ENCODE results near the gene BCL2L15.
"Not testable (repeated sequence)": the region's sequence is repeated elsewhere in the genome, so short reads cannot be mapped to it uniquely, and the experiment has no call there.

The BCL2L15 gene

DNA sequence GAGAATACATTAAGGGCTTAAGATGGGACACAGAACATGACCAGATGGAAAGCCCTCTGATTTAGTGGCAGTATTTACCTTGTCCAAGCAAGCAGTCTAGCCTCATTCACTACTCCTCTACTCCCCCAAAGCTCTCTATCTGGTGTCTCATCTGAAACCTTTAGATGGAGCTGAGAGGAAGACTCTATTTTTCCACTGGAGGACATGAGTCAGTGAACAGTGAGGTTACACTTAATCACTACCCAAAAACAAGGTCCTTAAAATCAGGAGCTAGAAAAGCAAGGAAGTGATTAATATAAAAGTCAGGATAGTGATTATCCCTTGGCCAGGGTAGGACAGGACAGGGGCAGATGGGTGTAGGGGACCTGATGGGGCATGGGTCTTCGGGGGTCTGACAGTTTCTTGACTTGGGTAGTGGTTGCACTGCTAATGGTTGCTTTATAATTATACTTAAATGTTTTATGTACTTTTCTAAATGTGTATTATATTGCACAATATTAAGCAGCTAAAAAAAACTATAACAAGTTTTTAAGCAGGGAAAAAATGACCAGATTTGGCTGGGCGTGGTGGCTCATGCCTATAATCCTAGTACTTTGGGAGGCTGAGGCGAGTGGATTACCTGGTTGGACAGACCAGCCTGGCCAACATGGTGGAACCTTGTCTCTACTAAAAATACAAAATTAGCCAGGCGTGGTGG is 18.8 kb downstream of the BCL2L15 start:
- FAIRE-seq, result no peak

DNA sequence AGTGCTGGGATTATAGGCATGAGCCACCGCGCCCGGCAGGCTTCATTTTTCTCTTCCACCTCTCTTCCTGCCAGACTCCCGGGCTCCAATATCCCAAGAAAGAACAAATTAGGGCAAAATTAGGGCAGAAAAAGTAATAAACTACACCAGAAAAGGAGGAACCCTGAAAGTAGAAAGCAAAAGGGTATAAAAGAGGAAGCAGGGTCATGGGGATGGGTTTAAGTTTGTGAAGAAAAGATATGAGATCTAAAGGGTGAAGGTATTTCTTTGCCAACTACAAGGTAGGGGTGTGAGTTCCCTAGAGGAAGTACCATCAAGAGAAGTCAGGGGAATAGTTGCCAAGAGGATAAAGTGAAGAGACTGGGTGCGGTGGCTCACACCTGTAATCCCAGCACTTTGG is 25.7 kb downstream of the BCL2L15 start:
- FAIRE-seq, result no peak

GRCh38 chr1:113860891-113861290 is 26.5 kb downstream of the BCL2L15 start:
- no peak for FAIRE-seq

- FAIRE-seq, result no peak
These were observed 27.8 kb downstream of the BCL2L15 start for GRCh38 chr1:113859478-113860175.

- FAIRE-seq, result no peak
These were observed 28.4 kb downstream of the BCL2L15 start for GRCh38 chr1:113858982-113859381.

DNA sequence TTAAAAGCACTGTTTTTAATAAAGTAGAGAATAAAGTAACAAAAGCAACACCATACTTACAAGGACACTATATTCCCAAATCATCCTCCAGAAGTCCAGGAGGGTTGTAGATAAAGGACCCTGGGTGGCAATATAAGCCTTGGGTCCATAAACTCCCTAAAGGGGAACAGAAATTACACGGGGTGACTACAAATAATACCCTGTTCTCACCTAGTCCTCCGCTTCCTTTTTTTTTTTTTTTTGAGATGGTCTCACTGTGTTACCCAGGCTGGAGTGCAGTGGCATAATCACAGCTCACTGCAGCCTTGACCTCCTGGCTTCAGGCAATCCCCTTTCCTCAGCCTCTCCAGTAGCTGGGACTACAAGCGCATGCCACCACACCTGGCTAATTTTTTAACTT is 29.0 kb downstream of the BCL2L15 start:
- FAIRE-seq, result no peak

- FAIRE-seq, result no peak
These were observed 29.6 kb downstream of the BCL2L15 start for GRCh38 chr1:113857776-113858175.

GRCh38 chr1:113856401-113856790 is 31.0 kb downstream of the BCL2L15 start:
- no peak for FAIRE-seq

DNA sequence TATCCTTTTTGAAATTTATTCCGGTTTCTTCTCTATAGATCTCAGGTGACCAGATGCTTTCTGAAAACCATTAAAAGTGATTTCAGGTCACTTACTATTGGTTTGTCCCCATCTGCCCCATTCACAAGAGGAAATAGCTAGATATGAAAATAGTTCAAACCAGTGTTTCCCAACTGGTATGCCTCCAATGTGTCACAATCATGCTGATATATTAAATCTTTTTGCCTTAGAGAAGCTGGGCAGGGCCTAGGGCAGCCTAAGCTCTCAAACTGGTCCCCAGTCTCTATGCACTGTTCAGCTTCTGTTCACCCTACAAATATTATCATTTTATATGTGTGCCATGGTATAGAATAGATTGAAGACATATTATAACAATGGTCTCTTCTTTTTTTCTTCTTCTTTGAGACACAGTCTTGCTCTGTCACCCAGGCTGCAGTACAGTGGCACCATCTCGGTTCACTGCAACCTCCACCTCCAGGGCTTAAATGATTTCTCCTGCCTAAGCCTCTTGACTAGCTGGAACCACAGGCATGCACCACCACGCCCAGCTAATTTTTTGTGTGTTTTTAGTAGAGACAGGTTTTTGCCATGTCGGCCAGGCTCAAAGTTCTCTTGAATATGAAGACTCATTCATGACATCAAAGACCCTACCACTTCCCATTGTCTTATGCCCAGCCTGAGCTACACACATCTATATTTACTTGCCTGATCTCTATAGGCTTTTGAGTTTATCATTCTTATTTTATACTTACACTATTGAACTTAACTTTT is 31.6 kb downstream of the BCL2L15 start:
- no peak for FAIRE-seq

- FAIRE-seq, result no peak
These were observed 33.1 kb downstream of the BCL2L15 start for GRCh38 chr1:113854234-113854633.

GRCh38 chr1:113852694-113853093 is 34.7 kb downstream of the BCL2L15 start:
- not testable (repeated sequence) for FAIRE-seq

DNA sequence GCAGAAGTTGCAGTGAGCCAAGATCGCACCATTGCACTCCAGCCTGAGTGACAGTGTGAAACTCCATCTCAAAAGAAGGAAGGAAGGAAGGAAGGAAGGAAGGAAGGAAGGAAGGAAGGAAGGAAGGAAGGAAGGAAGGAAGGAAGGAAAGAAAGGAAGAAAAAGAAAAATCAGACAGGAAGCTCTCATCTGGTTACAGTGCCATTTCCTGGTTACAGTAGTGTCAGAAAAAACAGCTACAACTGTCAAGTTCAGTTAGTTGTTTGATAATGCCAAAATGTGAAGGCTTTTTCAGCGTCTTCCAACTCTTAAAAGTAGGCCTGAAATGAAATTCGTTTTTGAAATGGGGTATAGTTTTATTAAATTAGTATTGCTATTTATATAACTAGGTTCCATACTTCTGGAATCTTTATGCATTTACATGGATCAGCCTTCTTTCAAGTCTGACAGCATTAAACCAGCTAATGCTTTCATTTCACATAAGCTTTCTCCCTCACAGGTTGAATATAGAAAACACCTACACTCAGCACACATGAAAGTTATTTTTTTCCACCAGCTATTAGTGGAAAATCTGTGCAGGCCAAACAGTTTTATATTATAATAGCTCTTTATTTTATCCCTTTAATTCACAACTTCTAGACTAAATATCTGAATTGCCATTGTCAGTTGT is 37.1 kb downstream of the BCL2L15 start:
- FAIRE-seq, result no peak

DNA sequence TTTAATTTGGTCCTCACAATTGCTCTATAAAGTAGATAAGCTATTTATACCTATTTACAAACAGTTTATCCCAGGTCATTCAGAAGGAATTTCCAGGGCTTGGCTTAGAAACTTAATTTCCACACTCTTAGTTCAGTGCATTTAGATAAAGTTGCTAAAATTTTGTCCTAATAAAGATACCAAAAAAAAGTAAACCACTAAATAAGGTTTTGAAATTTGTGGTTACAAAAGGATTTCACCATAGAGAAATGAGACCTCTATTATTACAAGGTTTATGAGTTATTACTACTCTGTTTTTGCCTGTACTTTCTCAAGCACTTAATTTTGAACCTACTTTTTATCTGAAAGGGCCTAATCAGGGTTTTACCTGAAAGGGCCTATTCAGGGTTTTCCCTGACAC is 38.3 kb downstream of the BCL2L15 start:
- peak; percentile 37 for FAIRE-seq

- FAIRE-seq, result no peak
These were observed 40.9 kb downstream of the BCL2L15 start for GRCh38 chr1:113846391-113847035.

DNA sequence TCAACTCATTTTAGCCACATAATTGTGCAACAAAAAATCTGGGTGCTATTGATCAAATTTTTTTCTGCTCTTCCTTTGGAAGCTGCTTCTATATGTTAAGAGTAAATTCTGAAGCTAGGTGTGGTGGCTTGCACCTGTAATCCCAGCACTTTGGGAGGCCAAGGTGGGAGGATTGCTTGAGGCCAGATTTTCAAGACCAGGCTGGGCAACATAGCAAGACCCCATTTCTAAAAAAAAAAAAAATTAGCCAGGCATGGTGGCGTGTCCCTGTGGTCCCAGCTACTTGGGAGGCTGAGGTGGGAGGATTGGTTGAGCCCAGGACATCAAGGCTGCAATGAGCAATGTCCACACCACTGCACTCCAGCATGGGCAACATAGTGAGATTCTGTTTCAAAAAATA is 50.8 kb downstream of the BCL2L15 start:
- no peak for FAIRE-seq

- peak; percentile 98 for FAIRE-seq
These were observed 51.6 kb downstream of the BCL2L15 start for GRCh38 chr1:113835686-113836290.

DNA sequence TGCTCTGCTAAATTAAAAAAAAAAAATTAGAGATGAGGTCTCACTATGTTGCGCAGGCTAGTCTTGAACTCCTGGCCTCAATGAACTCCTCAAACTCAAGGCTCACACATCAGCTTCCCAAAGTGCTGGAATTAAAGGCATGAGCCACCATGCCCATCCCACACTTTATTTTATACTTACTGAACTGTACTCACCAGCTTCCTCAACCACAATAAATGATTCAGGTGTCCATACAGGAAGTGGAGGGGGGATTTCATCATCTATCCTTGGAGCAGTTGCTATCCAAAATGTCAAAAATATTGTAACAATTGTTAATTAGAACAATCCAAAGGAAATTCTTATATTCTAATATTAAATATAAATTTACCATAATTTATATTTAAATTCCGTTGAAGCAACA is 52.7 kb downstream of the BCL2L15 start:
- no peak for FAIRE-seq
